ENCODE data around the gene HSPH1. TPM values are rescaled to one million over a fixed set of nuclear protein-coding genes. Genes with fewer than 3 reads are reported as not detected.

HSPH1 gene
- total RNA-seq, 1 donor from 2014 or later, result 94.9 TPM

GRCh38 chr13:31184451-31184850, 22.7 kb upstream of the HSPH1 start:
- no peaks in the 10 kb centered on the region for H3K9me3 ChIP-seq (ENCODE audit: low read depth)
- H3K4me1 ChIP-seq, result peaks cover 5% of the 10 kb centered on the region
- H2AFZ ChIP-seq (replicated peaks), result no peak overlapping the region
- no peak overlapping the region for H3K4me3 ChIP-seq
- H3K79me2 ChIP-seq (ENCODE audit: low read depth), result no peaks in the 10 kb centered on the region
- Mint-ChIP-seq H3K9me3 (peaks cover 18% of the 10 kb centered on the region), H3K27me3 (ENCODE audit: insufficient read depth, low read depth) (no peaks in the 10 kb centered on the region), H3K4me3 (no peak overlapping the region), H3K27ac (no peak overlapping the region), H3K36me3 (no peaks in the 10 kb centered on the region), H3K4me1 (peaks cover 20% of the 10 kb centered on the region)
- no peaks in the 10 kb centered on the region for H3F3A ChIP-seq (ENCODE audit: low read depth)
- DNase-seq (ENCODE audit: low spot score), result no peak
- no peaks in the 10 kb centered on the region for H3K36me3 ChIP-seq
- H3K27me3 ChIP-seq, result no peaks in the 10 kb centered on the region
- H3K9ac ChIP-seq, result no peak overlapping the region
- H4K20me1 ChIP-seq (ENCODE audit: low read depth), result no peaks in the 10 kb centered on the region
- H3K4me2 ChIP-seq, result no peak overlapping the region
- TF ChIP-seq CTCF (IDR thresholded peaks at IDR 0.05), result no peak
- no peak for TF ChIP-seq EZH2phosphoT487 (IDR thresholded peaks at IDR 0.05)
- no peak for TF ChIP-seq EZH2 (IDR thresholded peaks at IDR 0.05)
- no peak overlapping the region for H3K27ac ChIP-seq

DNA sequence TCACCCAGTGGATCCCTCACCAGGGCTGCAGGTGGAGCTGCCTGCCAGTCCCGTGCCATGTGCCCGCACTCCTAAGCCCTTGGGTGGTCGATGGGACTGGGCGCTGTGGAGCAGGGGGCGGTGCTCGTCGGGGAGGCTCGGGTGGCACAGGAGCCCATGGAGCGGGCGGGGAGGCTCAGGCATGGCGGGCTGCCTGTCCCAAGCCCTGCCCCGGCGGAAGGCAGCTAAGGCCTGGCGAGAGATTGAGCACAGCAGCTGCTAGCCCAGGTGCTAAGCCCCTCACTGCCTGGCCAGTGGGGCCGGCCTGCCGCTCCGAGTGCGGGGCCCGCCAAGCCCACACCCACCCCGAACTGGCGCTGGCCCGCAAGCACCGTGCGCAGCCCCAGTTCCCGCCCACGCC, 21.3 kb upstream of the HSPH1 start:
- H3K9me3 ChIP-seq (ENCODE audit: low read depth), result no peaks in the 10 kb centered on the region
- H3K27ac Mint-ChIP-seq, result no peak overlapping the region
- no peak overlapping the region for H3K4me3 ChIP-seq
- H2AFZ ChIP-seq (replicated peaks), result no peak overlapping the region
- H3K36me3 Mint-ChIP-seq, result no peaks in the 10 kb centered on the region
- H3K9me3 Mint-ChIP-seq, result peaks cover 13% of the 10 kb centered on the region
- no peaks in the 10 kb centered on the region for H3K36me3 ChIP-seq
- no peak overlapping the region for H3K4me3 Mint-ChIP-seq
- no peak for DNase-seq (ENCODE audit: low spot score)
- H3K4me1 ChIP-seq, result peaks cover 5% of the 10 kb centered on the region
- no peaks in the 10 kb centered on the region for H3K27me3 Mint-ChIP-seq (ENCODE audit: insufficient read depth, low read depth)
- H3K27me3 ChIP-seq, result no peaks in the 10 kb centered on the region
- TF ChIP-seq EZH2phosphoT487 (IDR thresholded peaks at IDR 0.05) (no peak), EZH2 (IDR thresholded peaks at IDR 0.05) (no peak), CTCF (IDR thresholded peaks at IDR 0.05) (no peak)
- H3K4me2 ChIP-seq, result no peak overlapping the region
- no peak overlapping the region for H3K9ac ChIP-seq
- no peaks in the 10 kb centered on the region for H4K20me1 ChIP-seq (ENCODE audit: low read depth)
- H3K27ac ChIP-seq, result no peak overlapping the region
- peaks cover 20% of the 10 kb centered on the region for H3K4me1 Mint-ChIP-seq
- H3K79me2 ChIP-seq (ENCODE audit: low read depth), result no peaks in the 10 kb centered on the region
- no peaks in the 10 kb centered on the region for H3F3A ChIP-seq (ENCODE audit: low read depth)

GRCh38 chr13:31179754-31180153, 18.1 kb upstream of the HSPH1 start:
- no peak overlapping the region for H3K4me3 Mint-ChIP-seq
- no peaks in the 10 kb centered on the region for H3K27me3 ChIP-seq
- H3K4me3 ChIP-seq, result no peak overlapping the region
- H3K36me3 ChIP-seq, result no peaks in the 10 kb centered on the region
- H3K9ac ChIP-seq, result no peak overlapping the region
- DNase-seq (ENCODE audit: low spot score), result no peak
- H3K27ac Mint-ChIP-seq, result no peak overlapping the region
- H3K9me3 ChIP-seq (ENCODE audit: low read depth), result no peaks in the 10 kb centered on the region
- no peaks in the 10 kb centered on the region for H3K36me3 Mint-ChIP-seq
- H3K27ac ChIP-seq, result no peak overlapping the region
- H3K4me1 ChIP-seq, result peaks cover 4% of the 10 kb centered on the region
- no peaks in the 10 kb centered on the region for H3F3A ChIP-seq (ENCODE audit: low read depth)
- H3K4me1 Mint-ChIP-seq, result peaks cover 25% of the 10 kb centered on the region
- H3K27me3 Mint-ChIP-seq (ENCODE audit: insufficient read depth, low read depth), result peaks cover 3% of the 10 kb centered on the region
- H4K20me1 ChIP-seq (ENCODE audit: low read depth), result no peaks in the 10 kb centered on the region
- TF ChIP-seq CTCF (IDR thresholded peaks at IDR 0.05) (no peak), EZH2phosphoT487 (IDR thresholded peaks at IDR 0.05) (no peak), EZH2 (IDR thresholded peaks at IDR 0.05) (no peak)
- no peak overlapping the region for H3K4me2 ChIP-seq
- no peaks in the 10 kb centered on the region for H3K79me2 ChIP-seq (ENCODE audit: low read depth)
- peaks cover 11% of the 10 kb centered on the region for H3K9me3 Mint-ChIP-seq
- H2AFZ ChIP-seq (replicated peaks), result no peak overlapping the region

Measured in neural progenitor cell (in vitro differentiated cells).